H7 (cell line): ENCODE measurements around the gene ARL2BP. TPM values are rescaled to one million over a fixed set of nuclear protein-coding genes. Genes with fewer than 3 reads are reported as not detected.

Source experiments
- DNase-seq: peaks from one replicate; pipeline ENCODE4 v3.0.0; 2012
- H3K27me3 ChIP-seq: 2 replicates; pipeline ENCODE4 v1.6.0; 2011; ENCODE audit warnings: mild to moderate bottlenecking, low read length; ENCODE audit not compliant: control insufficient read depth, insufficient read depth
- H3K36me3 ChIP-seq: replicated peaks from 2 replicates; pipeline ENCODE4 v1.5.1; 2011; ENCODE audit warnings: low read length; ENCODE audit not compliant: control insufficient read depth, insufficient read depth
- H3K4me3 ChIP-seq: 2 replicates; pipeline ENCODE4 v1.5.1; 2011; ENCODE audit warnings: low read depth, mild to moderate bottlenecking, control low read depth, low read length, moderate library complexity; ENCODE audit not compliant: insufficient read depth
- total RNA-seq: library from RNA; depleted of rRNA; stranded (reverse); fragments of >200 nt; shearing (Covaris generic); gene quantifications from 2 replicates; pipeline ENCODE4 v1.2.3, GENCODE V29; 2014

Gene ARL2BP
- total RNA-seq, 1 experiment from 2014 or later: 27.7 TPM

GRCh38 chr16:57252148-57252721 is 7.2 kb downstream of the ARL2BP start:
- Histone ChIP-seq H3K4me3 (no peak overlapping the region), H3K27me3 (no peaks in the 10 kb centered on the region), H3K36me3 (peaks cover 8% of the 10 kb centered on the region)
- DNase-seq: no peak

GRCh38 chr16:57253466-57253865 is 8.4 kb downstream of the ARL2BP start:
- no peak for DNase-seq
- peaks cover 8% of the 10 kb centered on the region for H3K36me3 ChIP-seq
- no peak overlapping the region for H3K4me3 ChIP-seq
- no peaks in the 10 kb centered on the region for H3K27me3 ChIP-seq

- H3K36me3 ChIP-seq: peaks cover 6% of the 10 kb centered on the region
- H3K4me3 ChIP-seq: no peak overlapping the region
- DNase-seq: no peak
- no peaks in the 10 kb centered on the region for H3K27me3 ChIP-seq
Observed at GRCh38 chr16:57255686-57256415, 10.8 kb downstream of the ARL2BP start.

- Histone ChIP-seq H3K27me3 (no peaks in the 10 kb centered on the region), H3K4me3 (no peak overlapping the region), H3K36me3 (peaks cover 6% of the 10 kb centered on the region)
- peak; percentile 21 for DNase-seq
Observed at GRCh38 chr16:57256601-57257395, 11.7 kb downstream of the ARL2BP start.

GRCh38 chr16:57257455-57258070 is 12.5 kb downstream of the ARL2BP start:
- peak; percentile 26 for DNase-seq
- H3K4me3 ChIP-seq: no peak overlapping the region
- no peaks in the 10 kb centered on the region for H3K27me3 ChIP-seq
- H3K36me3 ChIP-seq: peaks cover under 1% of the 10 kb centered on the region

- no peak for DNase-seq
- Histone ChIP-seq H3K4me3 (no peak overlapping the region), H3K36me3 (no peaks in the 10 kb centered on the region), H3K27me3 (no peaks in the 10 kb centered on the region)
Observed at GRCh38 chr16:57258226-57258909, 13.3 kb downstream of the ARL2BP start.

- DNase-seq: peak; percentile 24
- no peaks in the 10 kb centered on the region for H3K36me3 ChIP-seq
- no peak overlapping the region for H3K4me3 ChIP-seq
- H3K27me3 ChIP-seq: no peaks in the 10 kb centered on the region
Observed at GRCh38 chr16:57258910-57259475, 13.9 kb downstream of the ARL2BP start.

GRCh38 chr16:57260294-57260929 is 15.4 kb downstream of the ARL2BP start:
- DNase-seq: peak; percentile 82
- Histone ChIP-seq H3K36me3 (no peaks in the 10 kb centered on the region), H3K27me3 (no peaks in the 10 kb centered on the region), H3K4me3 (no peak overlapping the region)

GRCh38 chr16:57261806-57262205 is 16.7 kb downstream of the ARL2BP start:
- no peak for DNase-seq
- H3K4me3 ChIP-seq: no peak overlapping the region
- H3K27me3 ChIP-seq: no peaks in the 10 kb centered on the region
- H3K36me3 ChIP-seq: no peaks in the 10 kb centered on the region

GRCh38 chr16:57262841-57263540 is 17.9 kb downstream of the ARL2BP start:
- Histone ChIP-seq H3K27me3 (no peaks in the 10 kb centered on the region), H3K4me3 (no peak overlapping the region), H3K36me3 (no peaks in the 10 kb centered on the region)
- DNase-seq: peak; percentile 40

GRCh38 chr16:57263541-57264351 is 18.7 kb downstream of the ARL2BP start:
- no peaks in the 10 kb centered on the region for H3K27me3 ChIP-seq
- peak; percentile 55 for DNase-seq
- H3K36me3 ChIP-seq: no peaks in the 10 kb centered on the region
- H3K4me3 ChIP-seq: no peak overlapping the region

GRCh38 chr16:57264381-57264780 is 19.3 kb downstream of the ARL2BP start:
- Histone ChIP-seq H3K27me3 (no peaks in the 10 kb centered on the region), H3K4me3 (no peak overlapping the region), H3K36me3 (no peaks in the 10 kb centered on the region)
- DNase-seq: no peak
